Karpas-422 (cell line): Measurements from ENCODE around the gene BIRC7. TPM values are rescaled to one million over a fixed set of nuclear protein-coding genes. Genes with fewer than 3 reads are reported as not detected.

Source experiments
- DNase-seq: peaks from one replicate; pipeline ENCODE4 v3.0.0-alpha.2; 2015
- H2AFZ ChIP-seq: fragments of 200-600 bp; sonication (generic); 2 replicates; pipeline ENCODE4 v1.6.1; 2014; ENCODE audit warnings: antibody characterized with exemption, low read length, mixed read lengths
- H3K27ac ChIP-seq: fragments of 200-600 bp; sonication (generic); 2 replicates; pipeline ENCODE4 v1.5.1; 2014; ENCODE audit warnings: mild to moderate bottlenecking, low read length, moderate library complexity
- H3K27me3 ChIP-seq: fragments of 200-600 bp; sonication (generic); 2 replicates; pipeline ENCODE4 v1.6.1; 2014; ENCODE audit warnings: low read length, mixed read lengths
- H3K36me3 ChIP-seq: fragments of 200-600 bp; sonication (generic); 2 replicates; pipeline ENCODE4 v1.6.1; 2014; ENCODE audit warnings: low read length, mixed read lengths; ENCODE audit not compliant: insufficient read depth
- H3K4me1 ChIP-seq: fragments of 200-600 bp; sonication (generic); 2 replicates; pipeline ENCODE4 v1.6.1; 2014; ENCODE audit warnings: mild to moderate bottlenecking, low read length, mixed read lengths
- H3K4me2 ChIP-seq: fragments of 200-600 bp; sonication (generic); 2 replicates; pipeline ENCODE4 v1.6.1; 2014; ENCODE audit warnings: low read length, low read depth, mild to moderate bottlenecking; ENCODE audit not compliant: poor library complexity, severe bottlenecking
- H3K4me3 ChIP-seq: fragments of 200-600 bp; sonication (generic); 2 replicates; pipeline ENCODE4 v1.5.1; 2014; ENCODE audit warnings: mild to moderate bottlenecking, antibody characterized with exemption, low read length, mixed read lengths
- H3K79me2 ChIP-seq: fragments of 200-600 bp; sonication (generic); 2 replicates; pipeline ENCODE4 v1.6.1; 2014; ENCODE audit warnings: mild to moderate bottlenecking, low read length, mixed read lengths
- H3K9ac ChIP-seq: fragments of 200-600 bp; sonication (generic); 2 replicates; pipeline ENCODE4 v1.6.0; 2014; ENCODE audit warnings: low read length
- H3K9me2 ChIP-seq: fragments of 200-600 bp; sonication (generic), shearing (Covaris generic); replicated peaks from 2 replicates; pipeline ENCODE4 v1.6.0; 2014; ENCODE audit warnings: mild to moderate bottlenecking, low read length, moderate library complexity; ENCODE audit not compliant: insufficient read depth
- H3K9me3 ChIP-seq: fragments of 300-700, 200-600 bp; sonication (generic); 2 replicates; pipeline ENCODE4 v1.6.1; 2014; ENCODE audit warnings: low read length, mixed read lengths
- H4K20me1 ChIP-seq: fragments of 200-600 bp; sonication (generic); 2 replicates; pipeline ENCODE4 v1.6.1; 2014; ENCODE audit warnings: mild to moderate bottlenecking, antibody characterized with exemption, low read length, low read depth; ENCODE audit not compliant: insufficient read depth
- total RNA-seq: library from RNA; depleted of rRNA; stranded (reverse); fragments of >200 nt; shearing (Covaris generic); gene quantifications from 2 replicates; pipeline ENCODE4 v1.2.3, GENCODE V29; 2014; ENCODE audit warnings: low replicate concordance

Gene BIRC7
- total RNA-seq, 1 experiment from 2014 or later = 10.7 TPM

DNA sequence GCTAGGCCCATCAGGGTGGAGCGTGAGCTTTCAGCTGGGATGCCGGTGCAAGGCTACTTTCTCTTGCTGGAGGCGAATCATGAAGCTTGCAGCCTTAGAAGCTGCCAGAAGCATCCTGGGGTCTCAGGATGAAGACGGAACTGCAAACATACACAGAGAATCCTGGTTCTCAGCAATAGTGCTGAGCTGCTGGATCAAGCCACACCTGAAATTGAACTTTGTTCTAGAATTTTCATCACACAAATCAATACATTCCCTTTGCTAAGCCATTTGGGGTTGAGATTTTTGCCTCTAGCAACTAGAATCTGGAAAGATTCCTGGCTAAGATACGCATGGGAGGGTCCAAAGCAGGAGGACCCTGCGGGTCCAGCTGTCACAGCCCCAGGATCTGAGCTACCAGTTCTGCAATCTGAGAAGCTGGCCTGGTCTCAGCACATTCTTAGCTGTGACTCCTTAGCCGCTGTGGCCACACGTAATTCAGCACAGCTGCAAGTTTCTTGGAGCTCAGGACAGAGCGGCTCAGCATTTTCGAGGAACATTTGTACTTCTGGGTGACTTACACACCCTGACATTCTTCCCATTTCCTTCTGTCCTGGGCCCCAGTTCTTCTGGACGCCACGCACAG, 30.3 kb downstream of the BIRC7 start:
- no peak for DNase-seq
- Histone ChIP-seq H4K20me1 (no peaks in the 10 kb centered on the region), H3K79me2 (no peaks in the 10 kb centered on the region), H3K27me3 (no peaks in the 10 kb centered on the region), H3K4me2 (no peak overlapping the region), H3K36me3 (no peaks in the 10 kb centered on the region), H2AFZ (no peak overlapping the region), H3K4me3 (no peak overlapping the region), H3K9me2 (no peaks in the 10 kb centered on the region), H3K27ac (no peak overlapping the region), H3K9ac (no peak overlapping the region), H3K9me3 (no peaks in the 10 kb centered on the region), H3K4me1 (no peaks in the 10 kb centered on the region)

DNA sequence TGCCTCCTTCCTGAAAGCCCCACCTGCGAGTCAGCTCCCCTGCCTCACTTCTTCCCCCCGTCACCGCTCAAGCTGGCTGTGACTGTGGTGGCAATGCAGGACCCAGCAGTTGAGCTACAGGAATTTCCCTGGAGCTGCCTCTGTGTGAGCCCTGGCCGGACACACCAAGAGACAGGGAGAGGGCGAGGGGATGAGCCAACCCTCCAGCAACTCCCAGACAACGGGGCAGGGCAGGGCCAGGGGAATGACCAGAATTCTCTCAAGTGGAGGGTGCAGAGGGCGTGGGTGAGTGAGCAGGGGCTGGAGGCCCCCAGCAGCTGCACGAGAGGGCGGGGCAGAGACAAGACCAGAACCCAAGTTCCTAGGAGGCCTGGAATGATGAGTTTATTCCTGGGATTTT, 32.0 kb downstream of the BIRC7 start:
- no peaks in the 10 kb centered on the region for H3K9me3 ChIP-seq
- no peak overlapping the region for H3K27ac ChIP-seq
- no peak for DNase-seq
- no peaks in the 10 kb centered on the region for H3K9me2 ChIP-seq
- H3K79me2 ChIP-seq = peaks cover under 1% of the 10 kb centered on the region; the same call in 1 of the 2 replicates
- H4K20me1 ChIP-seq = no peaks in the 10 kb centered on the region
- no peaks in the 10 kb centered on the region for H3K36me3 ChIP-seq
- H2AFZ ChIP-seq = no peak overlapping the region
- no peak overlapping the region for H3K9ac ChIP-seq
- peaks cover 5% of the 10 kb centered on the region for H3K4me1 ChIP-seq
- no peak overlapping the region for H3K4me2 ChIP-seq
- no peaks in the 10 kb centered on the region for H3K27me3 ChIP-seq
- no peak overlapping the region for H3K4me3 ChIP-seq

DNA sequence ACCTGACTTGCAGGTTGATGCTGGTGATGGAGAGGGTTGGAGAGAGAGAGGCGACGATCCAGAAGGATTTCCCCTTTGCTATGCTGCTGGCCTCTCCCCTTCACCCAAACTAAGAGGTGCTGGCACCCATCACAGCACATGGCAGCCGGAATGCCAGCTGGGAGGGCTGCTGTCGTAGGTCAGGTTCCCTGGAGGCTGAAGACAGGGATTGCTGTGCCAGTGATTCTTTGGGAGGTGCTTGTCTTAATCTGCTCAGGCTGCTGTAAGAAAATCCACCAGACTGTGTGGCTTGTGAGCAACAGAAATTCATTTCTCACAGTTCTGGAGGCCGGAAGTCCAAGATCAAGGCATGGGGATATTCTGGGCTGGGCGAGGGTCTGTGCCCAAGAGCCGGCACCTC, 32.6 kb downstream of the BIRC7 start:
- no peaks in the 10 kb centered on the region for H3K36me3 ChIP-seq
- no peaks in the 10 kb centered on the region for H3K27me3 ChIP-seq
- H3K4me3 ChIP-seq = no peak overlapping the region
- no peaks in the 10 kb centered on the region for H3K9me3 ChIP-seq
- no peak overlapping the region for H3K4me2 ChIP-seq
- H4K20me1 ChIP-seq = peaks cover 2% of the 10 kb centered on the region; the same call in 1 of the 2 replicates
- peaks cover 5% of the 10 kb centered on the region for H3K4me1 ChIP-seq
- H3K9me2 ChIP-seq = no peaks in the 10 kb centered on the region
- peaks cover 6% of the 10 kb centered on the region for H3K79me2 ChIP-seq
- no peak overlapping the region for H3K27ac ChIP-seq
- DNase-seq = no peak
- no peak overlapping the region; the same call in 1 of the 2 replicates for H3K9ac ChIP-seq
- no peak overlapping the region for H2AFZ ChIP-seq

GRCh38 chr20:63268671-63269439, 33.1 kb downstream of the BIRC7 start:
- Histone ChIP-seq H4K20me1 (peaks cover 8% of the 10 kb centered on the region; the same call in 1 of the 2 replicates), H3K4me1 (peaks cover 10% of the 10 kb centered on the region), H3K27me3 (no peaks in the 10 kb centered on the region), H3K9me2 (no peaks in the 10 kb centered on the region), H2AFZ (no peak overlapping the region), H3K36me3 (no peaks in the 10 kb centered on the region), H3K4me2 (no peak overlapping the region), H3K27ac (no peak overlapping the region), H3K4me3 (no peak overlapping the region), H3K9ac (no peak overlapping the region), H3K79me2 (peaks cover 12% of the 10 kb centered on the region), H3K9me3 (no peaks in the 10 kb centered on the region)
- no peak for DNase-seq

DNA sequence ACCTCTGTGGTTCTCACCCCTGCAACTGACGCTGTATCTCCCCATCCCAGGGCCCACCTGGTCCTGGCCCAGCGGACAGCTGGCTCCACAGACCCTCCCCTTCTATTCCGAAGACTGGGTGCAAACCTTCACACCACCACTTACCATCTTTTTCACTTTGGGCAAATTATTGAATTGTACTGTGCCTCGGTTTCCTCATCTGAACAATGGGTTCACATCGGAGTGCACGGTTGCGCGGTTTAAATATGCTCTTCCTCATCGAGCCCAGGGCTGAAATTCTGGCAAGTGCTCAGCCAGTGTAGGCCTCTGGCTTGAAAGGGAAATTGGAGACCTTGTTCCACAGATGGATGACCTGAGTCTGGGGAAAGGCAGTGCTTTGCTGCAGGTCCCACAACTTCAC, 34.0 kb downstream of the BIRC7 start:
- Histone ChIP-seq H3K4me2 (no peak overlapping the region), H3K9me3 (no peaks in the 10 kb centered on the region), H3K27ac (no peak overlapping the region), H3K27me3 (no peaks in the 10 kb centered on the region), H4K20me1 (peaks cover 9% of the 10 kb centered on the region; the same call in 1 of the 2 replicates), H3K9me2 (no peaks in the 10 kb centered on the region), H3K9ac (no peak overlapping the region), H2AFZ (no peak overlapping the region), H3K36me3 (no peaks in the 10 kb centered on the region), H3K79me2 (peaks cover 20% of the 10 kb centered on the region), H3K4me1 (peaks cover 16% of the 10 kb centered on the region), H3K4me3 (no peak overlapping the region)
- DNase-seq = no peak

- Histone ChIP-seq H3K9ac (no peak overlapping the region), H3K36me3 (no peaks in the 10 kb centered on the region), H3K9me2 (no peaks in the 10 kb centered on the region), H4K20me1 (peaks cover 9% of the 10 kb centered on the region; the same call in 1 of the 2 replicates), H3K9me3 (no peaks in the 10 kb centered on the region), H3K79me2 (peaks cover 30% of the 10 kb centered on the region), H3K27me3 (no peaks in the 10 kb centered on the region), H3K4me1 (peaks cover 16% of the 10 kb centered on the region), H2AFZ (no peak overlapping the region), H3K4me3 (no peak overlapping the region), H3K27ac (no peak overlapping the region), H3K4me2 (no peak overlapping the region)
- no peak for DNase-seq
Measured at GRCh38 chr20:63270606-63271325, 35.1 kb downstream of the BIRC7 start.

- Histone ChIP-seq H3K9me2 (no peaks in the 10 kb centered on the region), H3K9ac (peak within 1 kb of the TSS; percentile 87), H3K4me2 (peak within 1 kb of the TSS; percentile 88), H2AFZ (0 out of 2 replicates have a peak within 1 kb of the TSS, but pooled peaks have one; percentile 56), H3K27me3 (no peaks in the 10 kb centered on the region), H3K79me2 (peaks cover 37% of the 10 kb centered on the region), H3K36me3 (no peaks in the 10 kb centered on the region), H3K27ac (peak within 1 kb of the TSS; percentile 29; the same call in 1 of the 2 replicates), H3K9me3 (no peaks in the 10 kb centered on the region), H3K4me1 (peaks cover 16% of the 10 kb centered on the region), H4K20me1 (peaks cover 9% of the 10 kb centered on the region), H3K4me3 (peak within 1 kb of the TSS; percentile 93)
- DNase-seq = peak; percentile 97
Measured at GRCh38 chr20:63272105-63273058, 36.7 kb downstream of the BIRC7 start, which contains the start of gene ARFGAP1. ARFGAP1 (plus strand) TSS chr20:63272813; CDS start chr20:63275581, 2,768 bp downstream.
